A673 (cell line): ENCODE measurements around the gene KIF7. TPM values are rescaled to one million over a fixed set of nuclear protein-coding genes. Genes with fewer than 3 reads are reported as not detected.

Experiments used
- BruUV-seq: library from RNA; stranded (reverse); fragments of 400-500 nt; replicated peaks from 2 replicates; lab custom pipeline; 2021; lab: Mats Ljungman, UMichigan
- CTCF ChIA-PET: fragments of 300-600 bp; sonication (Branson Sonifier 250); formaldehyde crosslinking; loops from one replicate; lab custom pipeline; 2022; ENCODE audit warnings: antibody characterized with exemption; lab: Charles Lee
- POLR2A ChIA-PET: fragments of 300-600 bp; sonication (Branson Sonifier 250); formaldehyde crosslinking; loops from one replicate; lab custom pipeline; 2022; ENCODE audit warnings: antibody characterized with exemption; ENCODE audit not compliant: low non-redundant PET; lab: Charles Lee
- DNase-seq: peaks from one replicate; pipeline ENCODE4 v3.0.0-alpha.2; 2015; ENCODE audit warnings: low spot score
- H3K27ac ChIP-seq: fragments of 200-600 bp; sonication (generic); 2 replicates; pipeline ENCODE4 v1.5.1; 2016; ENCODE audit warnings: mixed run types, low read depth, mild to moderate bottlenecking, mixed read lengths, antibody characterized with exemption, low read length; ENCODE audit not compliant: poor library complexity, severe bottlenecking
- H3K27me3 ChIP-seq: fragments of 200-600 bp; sonication (generic); replicated peaks from 2 replicates; pipeline ENCODE4 v1.6.1; 2017; ENCODE audit warnings: mixed run types, low read depth, mild to moderate bottlenecking, mixed read lengths, antibody characterized with exemption, low read length; ENCODE audit not compliant: insufficient read depth, poor library complexity
- H3K36me3 ChIP-seq: fragments of 200-600 bp; sonication (generic); 2 replicates; pipeline ENCODE4 v1.6.1; 2016; ENCODE audit warnings: mixed run types, mild to moderate bottlenecking, mixed read lengths, antibody characterized with exemption, low read length; ENCODE audit not compliant: insufficient read depth, poor library complexity, severe bottlenecking
- H3K4me1 ChIP-seq: fragments of 200-600 bp; sonication (generic); 2 replicates; pipeline ENCODE4 v1.6.1; 2017; ENCODE audit warnings: mixed run types, mild to moderate bottlenecking, mixed read lengths, antibody characterized with exemption, low read length; ENCODE audit not compliant: insufficient read depth, poor library complexity, severe bottlenecking
- H3K4me3 ChIP-seq: fragments of 200-600 bp; sonication (generic); 2 replicates; pipeline ENCODE4 v1.5.1; 2016; ENCODE audit warnings: low read depth, mixed run types, mild to moderate bottlenecking, mixed read lengths, low read length; ENCODE audit not compliant: poor library complexity, severe bottlenecking
- H3K9me3 ChIP-seq: fragments of 200-600 bp; sonication (generic); 2 replicates; pipeline ENCODE4 v1.6.1; 2016; ENCODE audit warnings: mixed run types, low read depth, mild to moderate bottlenecking, mixed read lengths, antibody characterized with exemption, low read length; ENCODE audit not compliant: poor library complexity, severe bottlenecking
- EZH2 ChIP-seq: fragments of 200-600 bp; sonication (generic); IDR thresholded peaks from 2 replicates; pipeline ENCODE4 v1.6.1; 2017; ENCODE audit warnings: borderline replicate concordance, low read depth, mild to moderate bottlenecking, mixed read lengths, antibody characterized with exemption, low read length; ENCODE audit not compliant: poor library complexity, severe bottlenecking
- intact Hi-C: fragments of 100-400 bp; cut with micrococcal nuclease; formaldehyde crosslinking; loops from one replicate; pipeline ENCODE4 v1.10.0; 2022; ENCODE audit not compliant: unreplicated experiment
- total RNA-seq: library from RNA; stranded (reverse); gene quantifications from 2 replicates; pipeline ENCODE4 v1.2.3, GENCODE V29; 2021
- TF ChIP-seq, protein P1 (sequence below): fragments of 300-800, 200-600 bp; sonication (generic); conservative IDR thresholded peaks from 2 replicates; pipeline ENCODE4 v1.5.1; 2017; ENCODE audit warnings: low read depth, mild to moderate bottlenecking, antibody characterized with exemption, low read length, moderate library complexity, mixed read lengths

KIF7 gene
- total RNA-seq, 1 experiment from 2014 or later = 9.5 TPM

DNA sequence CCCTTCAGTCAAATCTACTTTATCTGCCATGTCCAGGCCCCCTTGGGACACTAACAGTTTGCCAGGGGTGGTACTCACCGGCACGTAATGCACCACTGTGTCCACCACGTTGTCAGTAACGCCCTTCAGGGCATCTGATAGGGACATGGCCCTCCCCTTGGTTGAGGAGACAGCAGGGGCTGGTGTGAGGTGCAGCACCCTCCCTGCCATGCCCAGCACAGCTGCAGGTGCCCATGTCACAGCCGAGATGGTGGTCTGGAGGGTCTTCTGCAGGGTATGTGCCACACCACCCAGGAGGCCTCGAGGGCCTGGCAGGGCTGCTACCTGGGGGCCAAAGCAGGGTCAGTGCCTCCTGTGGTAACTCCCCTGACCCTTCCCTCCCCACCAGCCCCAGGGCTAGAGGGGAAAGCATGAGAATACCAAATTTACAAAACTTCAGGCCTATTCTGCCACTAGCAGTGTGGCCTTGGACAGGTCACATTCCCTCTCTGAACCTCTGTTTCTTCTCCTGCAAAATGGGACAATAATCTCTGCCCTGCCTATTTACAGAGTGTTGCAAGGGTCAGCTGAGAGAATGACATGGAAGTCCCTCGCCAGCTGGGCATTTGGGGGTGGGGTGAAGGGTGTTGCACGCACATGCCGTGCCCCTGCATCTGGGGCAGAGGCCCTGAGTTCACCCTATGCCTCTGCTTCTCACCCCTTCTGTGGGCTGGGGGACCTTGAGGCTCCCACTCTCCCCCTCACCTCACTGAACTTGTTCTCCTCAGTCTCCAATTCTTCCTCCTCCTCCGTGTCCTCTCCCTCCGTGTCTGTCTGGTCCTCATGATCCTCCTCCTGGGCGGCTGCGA is 11.8 kb upstream of the KIF7 start:
- POLR2A ChIA-PET = no interaction called here
- no peaks in the 10 kb centered on the region for H3K36me3 ChIP-seq
- CTCF ChIA-PET = interaction anchor here (0.5 kb wide), 1 partner anchor 770 kb away, joined by 3 read pairs; no protein-coding TSS in a partner anchor
- TF ChIP-seq EZH2 = no peak
- TF ChIP-seq, protein P1, sequence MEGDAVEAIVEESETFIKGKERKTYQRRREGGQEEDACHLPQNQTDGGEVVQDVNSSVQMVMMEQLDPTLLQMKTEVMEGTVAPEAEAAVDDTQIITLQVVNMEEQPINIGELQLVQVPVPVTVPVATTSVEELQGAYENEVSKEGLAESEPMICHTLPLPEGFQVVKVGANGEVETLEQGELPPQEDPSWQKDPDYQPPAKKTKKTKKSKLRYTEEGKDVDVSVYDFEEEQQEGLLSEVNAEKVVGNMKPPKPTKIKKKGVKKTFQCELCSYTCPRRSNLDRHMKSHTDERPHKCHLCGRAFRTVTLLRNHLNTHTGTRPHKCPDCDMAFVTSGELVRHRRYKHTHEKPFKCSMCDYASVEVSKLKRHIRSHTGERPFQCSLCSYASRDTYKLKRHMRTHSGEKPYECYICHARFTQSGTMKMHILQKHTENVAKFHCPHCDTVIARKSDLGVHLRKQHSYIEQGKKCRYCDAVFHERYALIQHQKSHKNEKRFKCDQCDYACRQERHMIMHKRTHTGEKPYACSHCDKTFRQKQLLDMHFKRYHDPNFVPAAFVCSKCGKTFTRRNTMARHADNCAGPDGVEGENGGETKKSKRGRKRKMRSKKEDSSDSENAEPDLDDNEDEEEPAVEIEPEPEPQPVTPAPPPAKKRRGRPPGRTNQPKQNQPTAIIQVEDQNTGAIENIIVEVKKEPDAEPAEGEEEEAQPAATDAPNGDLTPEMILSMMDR = no peak
- H3K27me3 ChIP-seq = peaks cover 10% of the 10 kb centered on the region
- no peak overlapping the region for H3K27ac ChIP-seq
- no peaks in the 10 kb centered on the region for H3K9me3 ChIP-seq
- no peak overlapping the region for H3K4me3 ChIP-seq
- intact Hi-C loops = no loop called here
- BruUV-seq = no TSS peak
- peaks cover 3% of the 10 kb centered on the region for H3K4me1 ChIP-seq
- DNase-seq = no peak

DNA sequence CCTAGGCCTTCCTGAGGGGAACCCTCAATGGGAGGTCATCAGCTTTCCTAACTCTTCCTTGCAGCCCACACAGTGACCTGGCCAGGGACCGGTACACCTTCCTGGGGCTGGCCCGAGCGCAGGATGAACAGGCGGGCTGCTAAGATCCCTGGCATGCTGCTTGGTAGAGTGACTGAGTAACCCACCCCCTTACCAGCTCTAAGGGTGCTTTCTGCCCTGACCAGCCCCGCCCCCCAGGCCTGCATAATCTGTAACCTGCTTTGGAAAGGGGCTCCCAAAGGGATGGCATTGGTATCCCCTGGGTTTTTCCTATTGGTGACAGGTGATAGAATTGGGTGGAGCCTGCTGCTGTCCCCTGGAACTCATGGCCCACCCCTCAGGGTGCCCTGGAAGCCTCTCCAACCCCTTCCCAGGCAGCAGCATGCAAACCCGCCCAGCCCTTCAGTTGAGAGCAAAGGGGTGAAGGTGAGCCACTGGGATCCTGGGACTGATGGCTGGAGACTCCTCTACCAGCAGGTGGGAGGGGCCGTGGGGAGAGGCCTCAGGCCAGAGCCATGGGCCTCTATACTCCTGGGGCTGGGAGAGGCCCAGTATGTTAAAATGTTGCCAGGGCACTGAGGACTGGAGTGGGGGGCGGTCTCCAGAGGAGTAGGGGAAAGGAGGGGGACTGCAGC is 11.1 kb upstream of the KIF7 start:
- no peaks in the 10 kb centered on the region for H3K9me3 ChIP-seq
- intact Hi-C loops = no loop called here
- no peak for TF ChIP-seq EZH2
- TF ChIP-seq, protein P1 = no peak
- no TSS peak for BruUV-seq
- CTCF ChIA-PET = no interaction called here
- no peak for DNase-seq
- H3K4me1 ChIP-seq = peaks cover 3% of the 10 kb centered on the region
- H3K27me3 ChIP-seq = peaks cover 10% of the 10 kb centered on the region
- H3K36me3 ChIP-seq = no peaks in the 10 kb centered on the region
- POLR2A ChIA-PET = no interaction called here
- no peak overlapping the region for H3K27ac ChIP-seq
- peak overlapping the region; percentile 35 for H3K4me3 ChIP-seq

DNA sequence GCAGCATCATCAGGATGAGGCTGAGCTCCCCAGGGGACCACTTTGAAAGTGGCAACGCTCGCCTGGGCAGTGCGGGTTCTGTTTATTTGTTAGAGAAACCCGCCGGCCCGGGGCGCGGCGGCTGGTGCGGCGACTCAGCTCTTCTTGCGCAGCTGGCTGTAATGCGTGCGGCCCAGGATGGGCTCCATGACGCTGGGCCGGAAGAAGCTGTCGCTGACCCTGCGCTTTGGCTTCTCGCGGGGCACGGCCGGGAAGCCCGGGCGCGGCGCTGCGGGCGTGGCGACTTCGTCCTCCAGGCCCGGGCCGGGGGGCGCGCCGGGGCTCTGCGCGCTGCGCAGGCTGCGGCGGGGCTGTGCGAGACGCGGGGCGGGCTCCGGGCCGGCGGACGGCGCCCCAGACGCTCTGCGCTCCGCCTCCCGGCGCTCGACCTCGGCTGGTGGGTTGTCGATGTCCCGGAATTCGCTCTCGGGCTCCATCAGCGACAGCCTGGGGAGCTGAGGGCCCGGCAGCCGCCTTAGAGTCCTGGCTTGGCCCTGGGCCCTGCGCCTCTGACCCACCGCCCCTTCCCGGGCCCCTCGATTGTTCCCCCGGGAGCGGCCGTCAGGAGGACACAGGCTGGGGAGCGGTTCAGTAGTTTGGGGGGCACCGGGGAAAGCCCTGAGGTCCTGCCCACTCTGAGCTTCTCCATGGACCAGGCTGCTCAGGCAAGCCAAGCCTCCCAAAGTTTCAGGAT is 10.3 kb upstream of the KIF7 start:
- BruUV-seq = no TSS peak
- CTCF ChIA-PET = interaction anchor here (0.7 kb wide), 1 partner anchor 157 kb away, joined by 3 read pairs; no protein-coding TSS in a partner anchor
- peaks cover 3% of the 10 kb centered on the region for H3K4me1 ChIP-seq
- intact Hi-C loops = no loop called here
- TF ChIP-seq, protein P1 = no peak
- TF ChIP-seq EZH2 = no peak
- peak; percentile 13 for DNase-seq
- no peaks in the 10 kb centered on the region for H3K36me3 ChIP-seq
- H3K4me3 ChIP-seq = peak overlapping the region; percentile 35
- H3K27me3 ChIP-seq = peaks cover 10% of the 10 kb centered on the region
- no peak overlapping the region for H3K27ac ChIP-seq
- H3K9me3 ChIP-seq = no peaks in the 10 kb centered on the region
- POLR2A ChIA-PET = no interaction called here
